Right atrium auricular region (tissue), 2 donors: ENCODE measurements around the gene SPAG17. TPM values are rescaled to one million over a fixed set of nuclear protein-coding genes. Genes with fewer than 3 reads are reported as not detected.

Experiments
- DNase-seq: peaks from one replicate; pipeline ENCODE4 v3.0.0-alpha.2; 2019; ENCODE audit warnings: low spot score
- H3K27ac ChIP-seq, 2 donors: fragments of 200-600 bp; sonication (generic); 1 replicate in 1 of 2; 2 replicates in 1 of 2; pipeline ENCODE4 v1.5.1; 2016 to 2019
- H3K27me3 ChIP-seq, 2 donors: fragments of 200-600 bp; sonication (generic); one replicate each; pipeline versions ENCODE4 v1.5.1 to v1.6.0; 2017 to 2019
- H3K36me3 ChIP-seq: fragments of 200-600 bp; sonication (generic); one replicate; pipeline ENCODE4 v1.5.1; 2016
- H3K4me1 ChIP-seq, 2 donors: fragments of 200-600 bp; sonication (generic); one replicate each; pipeline versions ENCODE4 v1.5.1 to v1.6.0; 2017 to 2019
- H3K4me3 ChIP-seq, 2 donors: fragments of 200-600 bp; sonication (generic); 1 replicate in 1 of 2; 2 replicates in 1 of 2; pipeline ENCODE4 v1.5.1; 2017 to 2019; ENCODE audit warnings: mild to moderate bottlenecking in 1 of 2, moderate library complexity in 1 of 2
- H3K9me3 ChIP-seq, 2 donors: fragments of 200-600 bp; sonication (generic); one replicate each; pipeline ENCODE4 v1.5.1; 2019
- total RNA-seq, 2 donors: library from RNA; depleted of rRNA; stranded (reverse); fragments of >200 nt; gene quantifications; one replicate each; pipeline ENCODE4 v1.1.0, GENCODE V29; 2016
- TF ChIP-seq, protein P1 (sequence below), 2 donors: fragments of 200-600 bp; sonication (generic); IDR thresholded peaks; one replicate each; pipeline ENCODE4 v1.5.1; 2019; ENCODE audit warnings: antibody characterized with exemption in 2 of 2

The SPAG17 gene
- total RNA-seq, 2 donors from 2014 or later: 0.39 TPM; not detected in 1

- no peaks in the 10 kb centered on the region for H3K9me3 ChIP-seq
- H3K36me3 ChIP-seq: no peaks in the 10 kb centered on the region
- DNase-seq: no peak
- TF ChIP-seq, protein P1, sequence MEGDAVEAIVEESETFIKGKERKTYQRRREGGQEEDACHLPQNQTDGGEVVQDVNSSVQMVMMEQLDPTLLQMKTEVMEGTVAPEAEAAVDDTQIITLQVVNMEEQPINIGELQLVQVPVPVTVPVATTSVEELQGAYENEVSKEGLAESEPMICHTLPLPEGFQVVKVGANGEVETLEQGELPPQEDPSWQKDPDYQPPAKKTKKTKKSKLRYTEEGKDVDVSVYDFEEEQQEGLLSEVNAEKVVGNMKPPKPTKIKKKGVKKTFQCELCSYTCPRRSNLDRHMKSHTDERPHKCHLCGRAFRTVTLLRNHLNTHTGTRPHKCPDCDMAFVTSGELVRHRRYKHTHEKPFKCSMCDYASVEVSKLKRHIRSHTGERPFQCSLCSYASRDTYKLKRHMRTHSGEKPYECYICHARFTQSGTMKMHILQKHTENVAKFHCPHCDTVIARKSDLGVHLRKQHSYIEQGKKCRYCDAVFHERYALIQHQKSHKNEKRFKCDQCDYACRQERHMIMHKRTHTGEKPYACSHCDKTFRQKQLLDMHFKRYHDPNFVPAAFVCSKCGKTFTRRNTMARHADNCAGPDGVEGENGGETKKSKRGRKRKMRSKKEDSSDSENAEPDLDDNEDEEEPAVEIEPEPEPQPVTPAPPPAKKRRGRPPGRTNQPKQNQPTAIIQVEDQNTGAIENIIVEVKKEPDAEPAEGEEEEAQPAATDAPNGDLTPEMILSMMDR (IDR thresholded peaks at IDR 0.05): no peak
- no peaks in the 10 kb centered on the region for H3K27me3 ChIP-seq
- H3K4me1 ChIP-seq: no peaks in the 10 kb centered on the region
- H3K4me3 ChIP-seq: no peak overlapping the region
- H3K27ac ChIP-seq: no peak overlapping the region
Measured at GRCh38 chr1:118143831-118144230, 41.2 kb downstream of the SPAG17 start.

DNA sequence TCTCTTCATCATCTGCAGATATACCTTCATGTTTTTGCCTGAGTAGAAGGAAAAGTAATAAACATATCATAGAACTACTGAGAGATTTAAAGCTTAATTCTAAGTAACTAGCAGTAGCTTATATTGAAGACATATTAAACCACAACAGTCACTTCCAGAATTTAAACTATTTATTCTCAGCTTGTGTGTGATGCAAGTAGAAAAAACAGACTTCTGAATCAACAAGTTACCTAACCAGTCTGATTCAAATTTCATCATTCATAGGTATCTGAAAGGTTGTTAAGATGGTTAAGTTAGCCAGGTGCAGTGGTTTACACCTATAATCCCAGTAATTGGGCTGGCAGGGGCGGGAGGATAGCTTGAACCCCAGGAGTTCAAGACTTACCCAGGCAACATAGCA is 41.9 kb downstream of the SPAG17 start:
- Histone ChIP-seq H3K4me1 (no peaks in the 10 kb centered on the region), H3K27ac (no peak overlapping the region), H3K27me3 (no peaks in the 10 kb centered on the region), H3K36me3 (no peaks in the 10 kb centered on the region), H3K9me3 (no peaks in the 10 kb centered on the region), H3K4me3 (no peak overlapping the region)
- TF ChIP-seq, protein P1 (IDR thresholded peaks at IDR 0.05): no peak
- DNase-seq: no peak

DNA sequence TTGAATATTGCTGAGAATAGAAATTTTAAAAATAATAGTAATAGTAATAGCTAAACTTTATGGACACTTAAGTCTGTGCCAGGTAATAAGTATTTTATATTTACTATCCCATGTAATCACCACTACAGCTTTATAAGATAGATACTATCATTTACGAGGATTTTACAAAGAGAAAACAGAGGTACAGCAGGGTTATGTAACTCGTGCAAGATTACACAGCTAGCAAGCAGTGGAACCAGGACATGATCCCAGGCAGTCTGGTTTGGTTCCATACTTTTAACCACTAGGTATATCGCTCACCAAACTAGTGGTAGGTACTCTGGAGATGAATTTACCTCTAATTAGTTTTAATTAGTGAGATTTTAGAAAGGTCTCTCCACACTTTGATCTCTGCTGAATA is 42.5 kb downstream of the SPAG17 start:
- H3K27ac ChIP-seq: no peak overlapping the region
- no peaks in the 10 kb centered on the region for H3K27me3 ChIP-seq
- no peaks in the 10 kb centered on the region for H3K9me3 ChIP-seq
- TF ChIP-seq, protein P1 (IDR thresholded peaks at IDR 0.05): no peak
- H3K4me3 ChIP-seq: no peak overlapping the region
- DNase-seq: no peak
- H3K4me1 ChIP-seq: no peaks in the 10 kb centered on the region
- H3K36me3 ChIP-seq: no peaks in the 10 kb centered on the region

- no peak overlapping the region for H3K4me3 ChIP-seq
- H3K27me3 ChIP-seq: no peaks in the 10 kb centered on the region
- no peaks in the 10 kb centered on the region for H3K4me1 ChIP-seq
- H3K9me3 ChIP-seq: no peaks in the 10 kb centered on the region
- no peak overlapping the region for H3K27ac ChIP-seq
- no peak for DNase-seq
- no peaks in the 10 kb centered on the region for H3K36me3 ChIP-seq
- TF ChIP-seq, protein P1 (IDR thresholded peaks at IDR 0.05): no peak
Measured at GRCh38 chr1:118137900-118138299, 47.1 kb downstream of the SPAG17 start.

- Histone ChIP-seq H3K9me3 (no peaks in the 10 kb centered on the region), H3K36me3 (no peaks in the 10 kb centered on the region), H3K27ac (no peak overlapping the region), H3K4me1 (no peaks in the 10 kb centered on the region), H3K27me3 (no peaks in the 10 kb centered on the region), H3K4me3 (no peak overlapping the region)
- peak; percentile 71 for DNase-seq
- TF ChIP-seq, protein P1 (IDR thresholded peaks at IDR 0.05): no peak
Measured at GRCh38 chr1:118136187-118136941, 48.7 kb downstream of the SPAG17 start.

- H3K27me3 ChIP-seq: no peaks in the 10 kb centered on the region
- no peaks in the 10 kb centered on the region for H3K36me3 ChIP-seq
- DNase-seq: no peak
- no peaks in the 10 kb centered on the region for H3K9me3 ChIP-seq
- no peak overlapping the region for H3K27ac ChIP-seq
- no peak overlapping the region for H3K4me3 ChIP-seq
- TF ChIP-seq, protein P1 (IDR thresholded peaks at IDR 0.05): no peak
- no peaks in the 10 kb centered on the region for H3K4me1 ChIP-seq
Measured at GRCh38 chr1:118132000-118132399, 53.0 kb downstream of the SPAG17 start.
